ENCODE measurements around the gene XXYLT1.

DNA sequence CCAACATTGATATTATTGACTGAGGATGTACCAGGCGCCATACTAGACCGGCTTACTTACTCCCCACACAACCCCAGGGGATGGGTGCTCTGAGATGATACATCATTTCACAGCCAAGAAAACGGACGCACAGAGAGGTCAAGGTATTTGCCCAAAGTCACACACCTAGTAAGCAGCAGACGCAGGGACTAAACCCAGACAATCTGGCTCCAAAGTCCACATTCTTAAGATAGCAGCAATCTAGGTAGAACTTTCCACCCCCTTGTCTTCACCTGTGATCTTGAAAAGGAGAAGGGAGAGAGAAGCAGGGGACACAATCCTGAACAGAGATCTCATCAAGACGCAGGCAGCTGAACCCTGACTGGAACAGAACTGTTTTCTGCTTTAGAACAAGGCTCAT is 200.6 kb downstream of the XXYLT1 start:
- TF ChIP-seq MTF1 (CRISPR knock-in tag; IDR thresholded peaks at IDR 0.05; ENCODE audit: borderline replicate concordance) = no peak
- no peak for TF ChIP-seq THAP7 (CRISPR knock-in tag; IDR thresholded peaks at IDR 0.05)
- no peak for TF ChIP-seq RAD51 (IDR thresholded peaks at IDR 0.05; ENCODE audit: borderline replicate concordance, low read depth)
- TF ChIP-seq, protein P1, sequence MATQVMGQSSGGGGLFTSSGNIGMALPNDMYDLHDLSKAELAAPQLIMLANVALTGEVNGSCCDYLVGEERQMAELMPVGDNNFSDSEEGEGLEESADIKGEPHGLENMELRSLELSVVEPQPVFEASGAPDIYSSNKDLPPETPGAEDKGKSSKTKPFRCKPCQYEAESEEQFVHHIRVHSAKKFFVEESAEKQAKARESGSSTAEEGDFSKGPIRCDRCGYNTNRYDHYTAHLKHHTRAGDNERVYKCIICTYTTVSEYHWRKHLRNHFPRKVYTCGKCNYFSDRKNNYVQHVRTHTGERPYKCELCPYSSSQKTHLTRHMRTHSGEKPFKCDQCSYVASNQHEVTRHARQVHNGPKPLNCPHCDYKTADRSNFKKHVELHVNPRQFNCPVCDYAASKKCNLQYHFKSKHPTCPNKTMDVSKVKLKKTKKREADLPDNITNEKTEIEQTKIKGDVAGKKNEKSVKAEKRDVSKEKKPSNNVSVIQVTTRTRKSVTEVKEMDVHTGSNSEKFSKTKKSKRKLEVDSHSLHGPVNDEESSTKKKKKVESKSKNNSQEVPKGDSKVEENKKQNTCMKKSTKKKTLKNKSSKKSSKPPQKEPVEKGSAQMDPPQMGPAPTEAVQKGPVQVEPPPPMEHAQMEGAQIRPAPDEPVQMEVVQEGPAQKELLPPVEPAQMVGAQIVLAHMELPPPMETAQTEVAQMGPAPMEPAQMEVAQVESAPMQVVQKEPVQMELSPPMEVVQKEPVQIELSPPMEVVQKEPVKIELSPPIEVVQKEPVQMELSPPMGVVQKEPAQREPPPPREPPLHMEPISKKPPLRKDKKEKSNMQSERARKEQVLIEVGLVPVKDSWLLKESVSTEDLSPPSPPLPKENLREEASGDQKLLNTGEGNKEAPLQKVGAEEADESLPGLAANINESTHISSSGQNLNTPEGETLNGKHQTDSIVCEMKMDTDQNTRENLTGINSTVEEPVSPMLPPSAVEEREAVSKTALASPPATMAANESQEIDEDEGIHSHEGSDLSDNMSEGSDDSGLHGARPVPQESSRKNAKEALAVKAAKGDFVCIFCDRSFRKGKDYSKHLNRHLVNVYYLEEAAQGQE (IDR thresholded peaks at IDR 0.05; ENCODE audit: borderline replicate concordance) = no peak
- TF ChIP-seq, protein P1 (CRISPR knock-in tag; IDR thresholded peaks at IDR 0.05; ENCODE audit: low read depth) = no peak
- no peak for TF ChIP-seq JUND (IDR thresholded peaks at IDR 0.05; ENCODE audit: borderline replicate concordance, low read depth, low read length)
- no peak for TF ChIP-seq JUND (tag; IDR thresholded peaks at IDR 0.05; ENCODE audit: borderline replicate concordance, low read depth, low read length)
- TF ChIP-seq, protein P2, sequence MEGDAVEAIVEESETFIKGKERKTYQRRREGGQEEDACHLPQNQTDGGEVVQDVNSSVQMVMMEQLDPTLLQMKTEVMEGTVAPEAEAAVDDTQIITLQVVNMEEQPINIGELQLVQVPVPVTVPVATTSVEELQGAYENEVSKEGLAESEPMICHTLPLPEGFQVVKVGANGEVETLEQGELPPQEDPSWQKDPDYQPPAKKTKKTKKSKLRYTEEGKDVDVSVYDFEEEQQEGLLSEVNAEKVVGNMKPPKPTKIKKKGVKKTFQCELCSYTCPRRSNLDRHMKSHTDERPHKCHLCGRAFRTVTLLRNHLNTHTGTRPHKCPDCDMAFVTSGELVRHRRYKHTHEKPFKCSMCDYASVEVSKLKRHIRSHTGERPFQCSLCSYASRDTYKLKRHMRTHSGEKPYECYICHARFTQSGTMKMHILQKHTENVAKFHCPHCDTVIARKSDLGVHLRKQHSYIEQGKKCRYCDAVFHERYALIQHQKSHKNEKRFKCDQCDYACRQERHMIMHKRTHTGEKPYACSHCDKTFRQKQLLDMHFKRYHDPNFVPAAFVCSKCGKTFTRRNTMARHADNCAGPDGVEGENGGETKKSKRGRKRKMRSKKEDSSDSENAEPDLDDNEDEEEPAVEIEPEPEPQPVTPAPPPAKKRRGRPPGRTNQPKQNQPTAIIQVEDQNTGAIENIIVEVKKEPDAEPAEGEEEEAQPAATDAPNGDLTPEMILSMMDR (IDR thresholded peaks at IDR 0.05 in 2 of 3, conservative IDR thresholded peaks at IDR 0.05 in 1 of 3; ENCODE audit: insufficient read depth in 2 of 3, low read depth in 1 of 3, low read length in 3 of 3) = no peak
- no peak for TF ChIP-seq CHD4 (IDR thresholded peaks at IDR 0.05; ENCODE audit: insufficient read depth, insufficient replicate concordance, low read depth, low read length, poor library complexity, severe bottlenecking)
- TF ChIP-seq ZNF592 (IDR thresholded peaks at IDR 0.05) = no peak
- no peak for TF ChIP-seq SUPT5H (IDR thresholded peaks at IDR 0.05)
- no peak for TF ChIP-seq SIX5 (IDR thresholded peaks at IDR 0.05; ENCODE audit: borderline replicate concordance in 1 of 2, insufficient read depth in 1 of 2, low read depth in 1 of 2, low read length in 2 of 2)
- no peak for TF ChIP-seq ZBTB33 (CRISPR knock-in tag; IDR thresholded peaks at IDR 0.05)
- TF ChIP-seq POLR2A (conservative IDR thresholded peaks at IDR 0.05) = no peak
- no peak for TF ChIP-seq EP300 (IDR thresholded peaks at IDR 0.05; ENCODE audit: low read length)

All from K562 (cell line).